Right atrium auricular region (tissue), 2 donors: ENCODE measurements around the gene ZNF407. TPM values are rescaled to one million over a fixed set of nuclear protein-coding genes. Genes with fewer than 3 reads are reported as not detected.

Experiments used
- DNase-seq: peaks from one replicate; pipeline ENCODE4 v3.0.0-alpha.2; 2019; ENCODE audit warnings: low spot score
- H3K27ac ChIP-seq, 2 donors: fragments of 200-600 bp; sonication (generic); 1 replicate in 1 of 2; 2 replicates in 1 of 2; pipeline ENCODE4 v1.5.1; 2016 to 2019
- H3K27me3 ChIP-seq, 2 donors: fragments of 200-600 bp; sonication (generic); one replicate each; pipeline versions ENCODE4 v1.5.1 to v1.6.0; 2017 to 2019
- H3K36me3 ChIP-seq: fragments of 200-600 bp; sonication (generic); one replicate; pipeline ENCODE4 v1.5.1; 2016
- H3K4me1 ChIP-seq, 2 donors: fragments of 200-600 bp; sonication (generic); one replicate each; pipeline versions ENCODE4 v1.5.1 to v1.6.0; 2017 to 2019
- H3K4me3 ChIP-seq, 2 donors: fragments of 200-600 bp; sonication (generic); 1 replicate in 1 of 2; 2 replicates in 1 of 2; pipeline ENCODE4 v1.5.1; 2017 to 2019; ENCODE audit warnings: mild to moderate bottlenecking in 1 of 2, moderate library complexity in 1 of 2
- H3K9me3 ChIP-seq, 2 donors: fragments of 200-600 bp; sonication (generic); one replicate each; pipeline ENCODE4 v1.5.1; 2019
- total RNA-seq, 2 donors: library from RNA; depleted of rRNA; stranded (reverse); fragments of >200 nt; gene quantifications; one replicate each; pipeline ENCODE4 v1.1.0, GENCODE V29; 2016
- TF ChIP-seq, protein P1 (sequence below), 2 donors: fragments of 200-600 bp; sonication (generic); IDR thresholded peaks; one replicate each; pipeline ENCODE4 v1.5.1; 2019; ENCODE audit warnings: antibody characterized with exemption in 2 of 2

Gene ZNF407
- total RNA-seq, 2 donors from 2014 or later: 7.8 to 8.7 TPM

DNA sequence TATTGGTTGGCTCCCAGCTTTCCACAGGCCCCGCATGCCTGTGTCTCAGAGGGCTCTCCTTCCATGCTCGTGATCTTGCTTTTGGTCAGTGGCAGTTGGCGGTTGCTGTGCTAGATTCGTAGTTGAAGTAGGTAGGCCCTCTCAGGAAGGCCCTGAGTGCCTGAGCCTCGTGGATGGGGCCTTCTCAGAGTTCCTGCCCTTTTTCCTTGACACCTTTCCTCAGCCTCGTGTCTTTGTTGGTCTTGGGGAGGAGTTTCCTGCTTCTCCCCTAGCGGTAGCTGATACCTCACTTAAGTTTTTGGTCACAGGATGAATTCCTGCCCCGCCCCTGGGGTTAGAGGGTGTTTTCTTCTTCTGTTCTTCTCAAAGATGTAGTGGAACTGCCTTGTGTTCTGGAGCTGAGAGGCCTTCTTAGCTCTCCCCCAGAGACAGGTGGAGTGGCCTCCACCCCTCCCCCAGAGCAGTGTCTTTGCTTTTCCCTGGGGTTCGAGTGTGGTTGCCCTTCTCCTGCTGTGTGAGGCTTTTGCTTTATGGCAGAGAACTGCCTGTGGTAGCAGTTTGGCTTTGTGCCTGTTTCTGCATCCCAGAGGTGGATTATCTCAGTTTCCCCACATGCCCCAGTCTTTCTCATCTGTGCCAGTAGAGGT is 94.8 kb downstream of the ZNF407 start:
- TF ChIP-seq, protein P1, sequence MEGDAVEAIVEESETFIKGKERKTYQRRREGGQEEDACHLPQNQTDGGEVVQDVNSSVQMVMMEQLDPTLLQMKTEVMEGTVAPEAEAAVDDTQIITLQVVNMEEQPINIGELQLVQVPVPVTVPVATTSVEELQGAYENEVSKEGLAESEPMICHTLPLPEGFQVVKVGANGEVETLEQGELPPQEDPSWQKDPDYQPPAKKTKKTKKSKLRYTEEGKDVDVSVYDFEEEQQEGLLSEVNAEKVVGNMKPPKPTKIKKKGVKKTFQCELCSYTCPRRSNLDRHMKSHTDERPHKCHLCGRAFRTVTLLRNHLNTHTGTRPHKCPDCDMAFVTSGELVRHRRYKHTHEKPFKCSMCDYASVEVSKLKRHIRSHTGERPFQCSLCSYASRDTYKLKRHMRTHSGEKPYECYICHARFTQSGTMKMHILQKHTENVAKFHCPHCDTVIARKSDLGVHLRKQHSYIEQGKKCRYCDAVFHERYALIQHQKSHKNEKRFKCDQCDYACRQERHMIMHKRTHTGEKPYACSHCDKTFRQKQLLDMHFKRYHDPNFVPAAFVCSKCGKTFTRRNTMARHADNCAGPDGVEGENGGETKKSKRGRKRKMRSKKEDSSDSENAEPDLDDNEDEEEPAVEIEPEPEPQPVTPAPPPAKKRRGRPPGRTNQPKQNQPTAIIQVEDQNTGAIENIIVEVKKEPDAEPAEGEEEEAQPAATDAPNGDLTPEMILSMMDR (IDR thresholded peaks at IDR 0.05): no peak
- Histone ChIP-seq H3K9me3 (no peaks in the 10 kb centered on the region), H3K36me3 (no peaks in the 10 kb centered on the region), H3K27me3 (no peaks in the 10 kb centered on the region), H3K4me3 (no peak overlapping the region), H3K27ac (no peak overlapping the region), H3K4me1 (no peaks in the 10 kb centered on the region)
- no peak for DNase-seq

- TF ChIP-seq, protein P1 (IDR thresholded peaks at IDR 0.05): no peak
- Histone ChIP-seq H3K9me3 (no peaks in the 10 kb centered on the region), H3K27me3 (no peaks in the 10 kb centered on the region), H3K36me3 (no peaks in the 10 kb centered on the region), H3K4me1 (no peaks in the 10 kb centered on the region), H3K27ac (no peak overlapping the region), H3K4me3 (no peak overlapping the region)
- DNase-seq: no peak
Observed at GRCh38 chr18:74694436-74694835, 96.8 kb downstream of the ZNF407 start.

GRCh38 chr18:74695170-74695569 is 97.5 kb downstream of the ZNF407 start:
- Histone ChIP-seq H3K27ac (no peak overlapping the region), H3K9me3 (no peaks in the 10 kb centered on the region)
- TF ChIP-seq, protein P1 (IDR thresholded peaks at IDR 0.05): no peak

DNA sequence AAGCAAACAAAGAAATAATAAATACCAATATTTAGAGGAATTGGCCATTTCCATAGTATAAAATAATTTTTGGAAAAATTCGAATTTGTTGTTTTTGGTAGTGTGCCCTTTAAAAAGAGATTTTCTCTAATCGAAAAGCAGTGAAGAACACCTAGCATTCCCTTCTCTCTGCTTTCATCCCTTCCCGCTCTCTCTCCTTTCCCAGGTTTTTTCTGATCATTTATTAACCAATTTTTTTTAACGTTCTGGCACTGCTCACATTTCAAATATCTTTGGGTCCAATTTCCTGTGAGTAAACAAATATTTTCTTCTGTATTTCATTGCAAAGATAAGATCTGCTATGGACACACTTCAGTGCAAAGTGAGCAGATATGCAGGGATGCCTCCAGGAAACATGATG is 101.2 kb downstream of the ZNF407 start:
- no peak for DNase-seq
- H3K36me3 ChIP-seq: no peaks in the 10 kb centered on the region
- TF ChIP-seq, protein P1 (IDR thresholded peaks at IDR 0.05): no peak
- no peak overlapping the region for H3K4me3 ChIP-seq
- H3K9me3 ChIP-seq: no peaks in the 10 kb centered on the region
- H3K27me3 ChIP-seq: no peaks in the 10 kb centered on the region
- no peaks in the 10 kb centered on the region for H3K4me1 ChIP-seq
- H3K27ac ChIP-seq: no peak overlapping the region

More at GRCh38 chr18:74695170-74695569, 97.5 kb downstream of the ZNF407 start:
- H3K4me3 ChIP-seq: no peak overlapping the region
- H3K4me1 ChIP-seq: no peaks in the 10 kb centered on the region
- H3K27me3 ChIP-seq: no peaks in the 10 kb centered on the region
- no peaks in the 10 kb centered on the region for H3K36me3 ChIP-seq
- DNase-seq: no peak

DNA sequence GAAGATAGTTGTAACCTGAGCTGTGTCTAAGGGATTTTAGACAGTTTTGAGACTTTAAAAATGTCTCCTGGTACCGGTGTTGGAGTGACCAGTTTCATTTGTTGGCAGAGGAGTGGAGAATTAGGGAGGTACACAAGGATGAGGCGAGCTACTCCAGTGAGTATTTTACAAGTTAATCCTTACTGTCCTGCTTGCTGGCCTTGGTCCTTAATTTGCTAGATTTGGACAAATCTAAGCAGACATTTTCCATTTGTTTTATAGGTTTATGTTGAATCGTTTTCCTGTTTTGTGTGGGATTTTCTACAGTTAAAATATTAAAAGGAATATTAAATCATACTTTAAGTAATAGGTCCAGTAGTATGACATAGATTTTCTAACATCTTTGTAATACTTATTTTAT is 101.8 kb downstream of the ZNF407 start:
- Histone ChIP-seq H3K9me3 (no peaks in the 10 kb centered on the region), H3K4me3 (no peak overlapping the region), H3K27me3 (no peaks in the 10 kb centered on the region), H3K36me3 (no peaks in the 10 kb centered on the region), H3K4me1 (no peaks in the 10 kb centered on the region), H3K27ac (no peak overlapping the region)
- TF ChIP-seq, protein P1 (IDR thresholded peaks at IDR 0.05): no peak
- DNase-seq: no peak

DNA sequence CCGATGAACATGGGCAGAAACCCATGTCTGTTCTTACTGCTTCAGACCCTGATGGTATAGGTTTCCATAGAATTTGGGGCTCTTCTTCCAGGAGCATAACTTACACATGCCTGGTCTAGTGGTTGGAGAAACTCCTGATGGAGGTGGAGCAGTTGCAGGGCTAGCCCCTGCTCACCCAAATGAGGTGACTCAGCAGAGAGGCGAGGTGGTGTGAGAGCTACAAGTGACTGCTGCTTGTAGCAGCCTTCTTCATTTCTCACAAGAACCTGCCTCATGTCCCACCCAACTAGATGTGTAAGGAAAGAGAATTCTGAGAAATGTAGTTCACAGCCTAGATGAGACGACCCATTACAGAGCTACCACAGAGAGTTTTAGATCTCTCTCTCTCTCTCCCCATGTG is 105.3 kb downstream of the ZNF407 start:
- H3K4me1 ChIP-seq: no peaks in the 10 kb centered on the region
- H3K9me3 ChIP-seq: no peaks in the 10 kb centered on the region
- TF ChIP-seq, protein P1 (IDR thresholded peaks at IDR 0.05): no peak
- H3K27me3 ChIP-seq: no peaks in the 10 kb centered on the region
- no peaks in the 10 kb centered on the region for H3K36me3 ChIP-seq
- no peak overlapping the region for H3K4me3 ChIP-seq
- DNase-seq: no peak
- no peak overlapping the region for H3K27ac ChIP-seq
